Left lung (tissue), 10 donors: ENCODE measurements around the gene SF1. TPM values are rescaled to one million over a fixed set of nuclear protein-coding genes. Genes with fewer than 3 reads are reported as not detected.
A peak's percentile ranks its signal among the peaks of the same experiment; 100 is the strongest.

Experiments
- ATAC-seq: fragments of 200-7000 bp; cut with Tn5 transposase; one replicate; pipeline ENCODE4 v1.9.1; 2020; ENCODE audit warnings: moderate library complexity
- DNase-seq, 4 donors: peaks; one replicate each; pipeline ENCODE4 v3.0.0-alpha.2; 2013 to 2020
- H3K27ac ChIP-seq, 2 donors: fragments of 200-600 bp; sonication (generic) in 1 of 2; one replicate each; pipeline versions ENCODE4 v1.5.0 to v1.8.0; 2020 to 2021
- H3K27me3 ChIP-seq, 2 donors: fragments of 200-600 bp; sonication (generic) in 1 of 2; one replicate each; pipeline versions ENCODE4 v1.5.0 to v1.8.0; 2020 to 2021
- H3K36me3 ChIP-seq, 2 donors: fragments of 200-600 bp; sonication (generic) in 1 of 2; one replicate each; pipeline versions ENCODE4 v1.5.0 to v1.8.0; 2020 to 2021
- H3K4me1 ChIP-seq, 2 donors: fragments of 200-600 bp; one replicate each; pipeline ENCODE4 v1.8.0; 2021
- H3K4me3 ChIP-seq, 2 donors: fragments of 200-600 bp; sonication (generic) in 1 of 2; one replicate each; pipeline versions ENCODE4 v1.5.0 to v1.8.0; 2020 to 2021; ENCODE audit warnings: mild to moderate bottlenecking in 1 of 2
- H3K9me3 ChIP-seq, 2 donors: fragments of 200-600 bp; sonication (generic) in 1 of 2; one replicate each; pipeline versions ENCODE4 v1.5.0 to v1.8.0; 2020 to 2021
- CTCF ChIP-seq, 2 donors: fragments of 200-600 bp; sonication (generic) in 1 of 2; IDR thresholded peaks; one replicate each; pipeline versions ENCODE4 v1.5.0 to v1.8.0; 2021; ENCODE audit warnings: antibody characterized with exemption in 2 of 2
- intact Hi-C, 2 donors: fragments of 100-400 bp; cut with DNase I; formaldehyde crosslinking; loops; one replicate each; pipeline versions ENCODE4 v1.11.2 to v1.14.2; 2022
- polyA plus RNA-seq, 6 donors: library from polyadenylated mRNA; unstranded; fragments of 120-200 nt; gene quantifications; one replicate each; pipeline ENCODE4 v1.2.1, GENCODE V29; 2013; ENCODE audit not compliant: insufficient read length in 6 of 6
- total RNA-seq, 2 donors: library from RNA; stranded (reverse); fragmentation: NEBNext Ultra II Directional; extraction: Animal tissue kit (Norgen Biotek cat#: 25700); gene quantifications; one replicate each; pipeline ENCODE4 v1.2.1, GENCODE V29; 2021
- donor health status: DM: no; HTN: yes; CAD: no.
- donor health status: DM: no; HTN: no; CAD: no.

The SF1 gene
- total and polyA plus RNA-seq, 8 donors: 169 to 519 (median 446) TPM

- Histone ChIP-seq H3K4me3 (peak overlapping the region; percentile 28 to 59), H3K27ac (peak overlapping the region; percentile 88 to 99), H3K9me3 (no peaks in the 10 kb centered on the region), H3K36me3 (peaks cover 0 to 9% of the 10 kb centered on the region in 2 donors), H3K4me1 (peaks cover 27 to 53% of the 10 kb centered on the region in 2 donors), H3K27me3 (peaks cover 5 to 59% of the 10 kb centered on the region in 2 donors)
- peak; percentile 19 to 97 (median 72) for DNase-seq
- no peak for TF ChIP-seq CTCF (IDR thresholded peaks at IDR 0.05)
- intact Hi-C loops: no loop called here
- peak; percentile 13 for ATAC-seq
These were observed 33.2 kb downstream of the SF1 start for GRCh38 chr11:64745189-64745520.

GRCh38 chr11:64744544-64745188 lies 33.7 kb downstream of the SF1 start:
- H3K27ac ChIP-seq: peak overlapping the region; percentile 88 to 99
- no peak for TF ChIP-seq CTCF (IDR thresholded peaks at IDR 0.05)
- H3K27me3 ChIP-seq: peaks cover 5 to 60% of the 10 kb centered on the region in 2 donors
- no peak for ATAC-seq
- peak overlapping the region; percentile 43 to 59 for H3K4me3 ChIP-seq
- peak in 1 of 4 donors; percentile 83 for DNase-seq
- H3K9me3 ChIP-seq: no peaks in the 10 kb centered on the region
- intact Hi-C loops: no loop called here
- peaks cover 27 to 53% of the 10 kb centered on the region in 2 donors for H3K4me1 ChIP-seq
- peaks cover 0 to 9% of the 10 kb centered on the region in 2 donors for H3K36me3 ChIP-seq

- peaks cover 5 to 60% of the 10 kb centered on the region in 2 donors for H3K27me3 ChIP-seq
These were observed 34.5 kb downstream of the SF1 start, which contains the start of gene RASGRP2 for GRCh38 chr11:64743591-64744543. Gene RASGRP2 (minus strand): TSS chr11:64744142. CDS start chr11:64742866, 1,276 bp downstream.

GRCh38 chr11:64742889-64743590 lies 35.3 kb downstream of the SF1 start:
- intact Hi-C loops: no loop called here
- DNase-seq: peak; percentile 27 to 98 (median 68)
- Histone ChIP-seq H3K4me1 (peaks cover 27 to 53% of the 10 kb centered on the region in 2 donors), H3K4me3 (peak overlapping the region; percentile 43 to 59), H3K27me3 (peaks cover 5 to 60% of the 10 kb centered on the region in 2 donors), H3K27ac (peak overlapping the region; percentile 40 to 99), H3K9me3 (no peaks in the 10 kb centered on the region), H3K36me3 (peaks cover 0 to 24% of the 10 kb centered on the region in 2 donors)
- ATAC-seq: peak; percentile 81
- TF ChIP-seq CTCF (IDR thresholded peaks at IDR 0.05): peak; percentile 82 to 93

More at GRCh38 chr11:64743591-64744543, 34.5 kb downstream of the SF1 start, which contains the start of gene RASGRP2:
- DNase-seq (peak; percentile 24 to 97 (median 54)), ATAC-seq (peak; percentile 60)
- peaks cover 27 to 53% of the 10 kb centered on the region in 2 donors for H3K4me1 ChIP-seq
- peak; percentile 58 to 63 for TF ChIP-seq CTCF (IDR thresholded peaks at IDR 0.05)
- H3K27ac ChIP-seq: peak within 1 kb of the TSS; percentile 88 to 99
- H3K9me3 ChIP-seq: no peaks in the 10 kb centered on the region
- intact Hi-C loops: no loop called here
- H3K4me3 ChIP-seq: peak within 1 kb of the TSS; percentile 43 to 59
- peaks cover 0 to 17% of the 10 kb centered on the region in 2 donors for H3K36me3 ChIP-seq
